Epithelial cell of esophagus (primary cell): Measurements from ENCODE around the gene UBAC1.
"Not testable (repeated sequence)": the region's sequence is repeated elsewhere in the genome, so short reads cannot be mapped to it uniquely, and the experiment has no call there.

ENCODE experiments used
- DNase-seq: peaks from one replicate; pipeline ENCODE4 v3.0.0; 2010; ENCODE audit warnings: low read depth
- H3K4me3 ChIP-seq: 2 replicates; pipeline ENCODE4 v1.5.1; 2011; ENCODE audit warnings: mild to moderate bottlenecking, low read length, control low read depth
- CTCF ChIP-seq: IDR thresholded peaks from 2 replicates; pipeline ENCODE4 v1.5.1; 2011; ENCODE audit warnings: low read depth, mild to moderate bottlenecking, low read length, control low read depth, inconsistent platforms; ENCODE audit not compliant: insufficient read depth; ENCODE audit errors: missing control alignments

Gene UBAC1

GRCh38 chr9:135893104-135893503 lies 68.1 kb downstream of the UBAC1 start:
- TF ChIP-seq CTCF: no peak
- no peak overlapping the region for H3K4me3 ChIP-seq
- DNase-seq: no peak

GRCh38 chr9:135892327-135892726 lies 68.8 kb downstream of the UBAC1 start:
- not testable (repeated sequence) for DNase-seq, H3K4me3 ChIP-seq

DNA sequence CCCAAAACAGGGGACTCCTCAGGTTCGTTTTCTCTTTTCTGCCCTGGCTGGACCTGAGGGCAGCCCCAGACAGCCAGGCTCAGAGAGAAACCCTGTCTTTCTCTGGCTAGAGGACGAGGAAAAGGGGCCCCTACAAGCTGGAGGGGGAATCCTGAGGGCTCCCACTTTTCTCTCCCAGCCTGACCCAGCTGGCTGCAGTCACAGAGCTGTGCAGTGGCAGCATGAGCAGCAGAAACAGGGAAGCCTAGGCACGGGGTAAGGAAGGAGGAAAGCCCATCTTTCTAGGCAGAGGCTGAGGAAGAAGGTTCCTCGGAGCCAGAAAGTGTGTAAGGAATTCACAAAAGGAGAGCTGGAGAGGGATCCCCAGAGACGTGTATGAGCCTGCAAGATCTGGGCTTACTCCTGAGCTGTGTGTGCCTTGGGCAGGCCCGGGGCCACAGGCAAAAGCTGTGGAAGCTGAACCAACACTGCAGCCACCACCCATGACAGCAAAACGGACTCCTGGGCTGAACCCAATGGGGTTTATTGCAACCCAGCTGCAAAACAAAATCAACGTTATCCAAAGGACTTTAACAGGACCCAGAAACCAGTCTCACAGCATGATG lies 70.0 kb downstream of the UBAC1 start:
- no peak overlapping the region for H3K4me3 ChIP-seq
- peak; percentile 79 for DNase-seq

DNA sequence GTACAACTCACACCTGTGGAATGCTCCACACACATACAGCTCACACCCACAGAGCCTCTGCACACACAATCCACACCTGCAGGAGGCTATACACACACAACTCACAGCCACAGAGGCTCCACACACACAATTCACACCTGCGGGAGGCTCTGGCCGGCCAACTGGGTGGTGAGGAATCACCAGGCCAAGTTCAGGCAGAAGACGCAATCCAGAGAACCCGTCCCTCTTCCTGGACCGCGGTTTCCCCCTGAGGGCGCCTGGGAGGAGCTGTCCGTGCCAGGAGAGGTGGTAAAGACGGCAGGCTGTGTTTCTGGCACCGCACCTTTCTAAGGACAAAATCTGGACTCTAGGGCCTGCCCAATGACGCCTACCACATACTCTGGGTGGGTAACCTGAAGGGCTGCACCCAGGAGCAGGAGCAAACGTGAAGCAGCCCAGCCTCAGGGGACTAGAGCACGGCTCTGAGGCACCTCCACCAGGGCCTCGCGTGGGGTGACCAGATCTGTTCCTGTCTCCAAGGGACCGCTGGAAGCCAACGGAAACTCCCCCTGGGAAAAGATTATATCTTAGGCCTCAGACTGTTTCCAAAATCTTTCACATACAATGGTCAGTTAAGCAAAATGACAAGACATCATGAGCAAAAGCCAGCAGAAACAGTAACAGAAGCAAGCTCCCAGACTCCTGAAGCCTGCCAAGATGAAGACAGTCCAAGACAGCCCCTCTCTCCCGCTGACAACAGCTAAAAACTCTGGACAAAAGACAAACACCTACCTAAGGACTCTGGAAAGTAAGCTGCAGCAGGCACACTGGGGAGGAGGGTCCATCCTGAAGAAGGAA lies 70.8 kb downstream of the UBAC1 start:
- peak overlapping the region; percentile 4 for H3K4me3 ChIP-seq
- TF ChIP-seq CTCF: peak; percentile 10
- DNase-seq: peak; percentile 79

More for the DNA sequence above, 70.0 kb downstream of the UBAC1 start:
- no peak for TF ChIP-seq CTCF

DNA sequence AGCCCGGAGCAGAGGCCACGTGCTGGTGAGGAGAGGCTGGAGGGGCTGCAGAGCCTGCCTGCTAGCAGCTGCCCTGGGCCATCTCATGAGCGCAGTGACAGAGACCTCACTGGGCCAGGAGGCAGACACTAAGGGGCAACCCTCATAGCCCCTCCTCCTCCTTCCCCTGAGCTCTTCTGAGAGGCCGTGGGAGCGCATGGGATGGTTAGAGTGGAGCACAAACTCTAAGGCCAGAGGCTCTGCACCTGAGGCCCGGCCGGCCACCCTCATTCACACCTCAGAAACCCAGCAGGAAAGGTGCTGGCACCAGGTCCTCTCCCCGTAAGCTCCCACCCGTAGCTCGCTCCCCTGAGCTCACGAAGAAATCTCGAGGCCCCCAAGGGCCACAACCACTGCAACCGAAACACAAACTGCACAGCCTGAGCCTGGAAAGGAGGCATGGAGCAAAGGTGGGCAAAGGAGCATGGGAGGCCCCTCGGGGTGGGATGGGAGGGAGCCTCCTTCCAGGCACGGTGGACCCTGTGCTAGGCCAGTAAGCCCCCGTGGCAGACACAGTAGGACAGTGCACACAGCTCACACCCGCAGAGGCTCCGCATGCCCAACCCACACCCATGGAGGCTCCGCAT lies 71.5 kb downstream of the UBAC1 start:
- no peak overlapping the region for H3K4me3 ChIP-seq
- TF ChIP-seq CTCF: no peak
- DNase-seq: no peak

DNA sequence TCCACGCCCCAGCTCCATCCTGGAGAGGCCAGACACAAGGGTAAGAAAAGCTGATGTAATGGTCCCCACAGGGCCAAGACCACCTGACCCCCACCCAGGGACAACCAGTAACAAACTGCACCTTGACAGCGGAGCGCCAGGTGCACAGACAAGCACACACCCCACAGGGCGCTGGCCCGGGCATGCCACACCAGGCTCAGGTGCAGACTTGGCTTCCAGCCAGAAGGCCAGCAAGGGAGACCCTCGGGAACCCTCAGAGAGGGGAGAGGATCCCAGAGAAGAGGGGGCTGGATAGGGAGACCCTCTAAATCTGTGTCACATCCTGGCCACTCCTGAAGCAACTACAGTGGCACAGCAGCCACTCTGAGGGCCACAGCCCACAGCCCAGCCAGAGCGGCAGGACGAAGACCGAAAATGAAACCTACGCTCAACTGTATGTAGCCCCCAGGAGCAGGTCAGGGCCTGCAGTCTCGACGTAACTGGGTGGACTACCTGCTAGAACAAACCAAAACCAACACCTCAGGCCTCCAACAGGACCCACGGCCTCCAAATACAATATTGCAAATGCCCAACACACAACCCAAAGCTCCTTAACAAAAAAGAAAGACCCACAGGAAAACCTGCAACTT lies 72.3 kb downstream of the UBAC1 start:
- no peak for TF ChIP-seq CTCF
- peak overlapping the region; percentile 1 for H3K4me3 ChIP-seq
- DNase-seq: peak; percentile 54

- no peak for DNase-seq
- no peak overlapping the region for H3K4me3 ChIP-seq
- no peak for TF ChIP-seq CTCF
Observed at GRCh38 chr9:135888126-135888765, 72.9 kb downstream of the UBAC1 start.
